ENCODE measurements around the gene MPPED2.

DNA sequence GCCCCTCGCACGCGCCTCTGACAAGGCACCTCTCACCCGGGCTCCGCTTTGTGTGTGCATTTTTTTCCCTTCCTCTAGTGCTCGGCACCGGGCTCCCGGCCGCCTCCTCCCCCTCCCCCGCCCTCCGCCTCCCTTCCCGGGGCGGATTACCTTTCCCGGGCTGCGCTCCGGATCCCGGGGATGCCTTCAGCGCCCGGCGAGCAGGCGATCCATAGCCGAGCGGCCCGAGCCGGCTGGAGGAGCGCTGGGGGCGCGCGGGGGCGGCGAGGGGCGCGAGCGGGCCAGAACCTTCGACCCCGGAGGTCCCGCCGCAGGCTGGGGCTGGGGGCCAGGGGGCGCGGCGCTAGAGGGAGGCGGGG is 282 bp downstream of the MPPED2 start:
- TF ChIP-seq HDGF (IDR thresholded peaks at IDR 0.05; ENCODE audit: borderline replicate concordance) (no peak), FOXA1 (IDR thresholded peaks at IDR 0.05) (no peak), FOXM1 (IDR thresholded peaks at IDR 0.05; ENCODE audit: borderline replicate concordance) (no peak), SP1 (IDR thresholded peaks at IDR 0.05) (no peak), BHLHE40 (IDR thresholded peaks at IDR 0.05; ENCODE audit: borderline replicate concordance) (no peak), LEF1 (IDR thresholded peaks at IDR 0.05; ENCODE audit: borderline replicate concordance) (no peak), SUZ12 (IDR thresholded peaks at IDR 0.05) (no peak)
